Measurements from ENCODE around the gene ZNF775. TPM values are rescaled to one million over a fixed set of nuclear protein-coding genes. Genes with fewer than 3 reads are reported as not detected.

ZNF775 gene
- total and polyA plus RNA-seq, 2 of the 13 experiments (the other 11 are each of a cell fraction or from before 2014, with no cell fraction given) = 3.1 to 3.2 TPM

DNA sequence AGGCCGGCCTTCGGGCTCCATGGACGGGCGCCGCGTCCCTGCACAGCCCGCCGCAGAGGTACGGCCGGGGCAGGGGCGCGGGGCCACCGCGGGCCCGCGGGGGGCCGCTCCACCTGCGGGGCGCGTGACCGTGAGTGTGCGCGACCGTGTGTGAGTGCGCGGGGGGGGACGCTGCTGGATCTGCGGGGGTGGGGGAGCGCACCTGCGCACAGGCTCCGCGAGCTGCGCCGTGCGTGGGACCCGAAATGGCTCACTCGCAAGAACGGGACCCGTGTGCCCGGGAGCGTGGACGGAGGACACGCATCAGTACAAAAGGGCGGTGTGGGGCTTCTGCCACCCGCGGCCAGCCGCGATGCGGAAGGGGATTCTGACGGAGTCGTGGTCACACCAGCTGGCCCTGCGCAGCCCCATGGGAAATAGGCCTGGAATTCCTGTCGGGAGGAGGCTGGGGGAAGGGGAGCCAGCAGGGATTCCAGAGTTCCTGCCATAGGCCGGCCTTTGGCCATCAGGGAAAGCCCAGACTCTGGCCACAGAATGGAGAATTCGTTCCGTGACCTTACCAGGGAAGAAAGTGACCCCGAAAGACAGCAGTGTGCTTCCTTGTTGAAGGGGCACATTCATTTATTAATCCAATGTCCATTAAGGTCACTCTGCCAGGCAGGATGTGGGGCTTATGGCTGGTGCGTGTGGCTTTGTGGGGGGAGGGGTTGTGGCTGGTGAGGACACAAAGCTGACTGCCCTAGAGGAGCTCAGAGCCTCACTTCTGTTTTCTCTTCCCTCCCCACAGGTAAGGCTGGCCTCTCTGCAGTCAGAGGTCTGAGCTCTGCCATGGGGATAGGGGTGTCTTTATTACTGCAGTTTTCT lies 10.0 kb upstream of the ZNF775 start (continued):
- TF ChIP-seq MXI1 (IDR thresholded peaks at IDR 0.05; ENCODE audit: borderline replicate concordance, low read depth, low read length) (peak; percentile 41; the same call in 1 of the 3 replicates), FOXO1 (CRISPR knock-in tag; IDR thresholded peaks at IDR 0.05) (no peak), KLF6 (CRISPR knock-in tag; IDR thresholded peaks at IDR 0.05) (no peak), AKAP8 (CRISPR knock-in tag; IDR thresholded peaks at IDR 0.05) (peak; percentile 53; the same call in 1 of the 2 replicates), NFE2 (CRISPR knock-in tag; IDR thresholded peaks at IDR 0.05) (no peak), NFATC3 (CRISPR knock-in tag; IDR thresholded peaks at IDR 0.05) (0 out of 2 replicates have a peak, but pooled peaks have one; percentile 39), ZNF235 (CRISPR knock-in tag; IDR thresholded peaks at IDR 0.05; ENCODE audit: borderline replicate concordance) (no peak; the same call in 1 of the 2 replicates), ZNF317 (CRISPR knock-in tag; IDR thresholded peaks at IDR 0.05) (peak; percentile 33; the same call in 1 of the 2 replicates), PAWR (CRISPR knock-in tag; IDR thresholded peaks at IDR 0.05; ENCODE audit: borderline replicate concordance) (no peak), PITX1 (CRISPR knock-in tag; IDR thresholded peaks at IDR 0.05) (peak; percentile 67), ZNF232 (CRISPR knock-in tag; IDR thresholded peaks at IDR 0.05; ENCODE audit: borderline replicate concordance) (no peak), PRPF4 (IDR thresholded peaks at IDR 0.05; ENCODE audit: low read depth, low read length, poor library complexity, severe bottlenecking) (peak; percentile 71), KMT2A (CRISPR knock-in tag; IDR thresholded peaks at IDR 0.05) (0 out of 2 replicates have a peak, but pooled peaks have one; percentile 39), ZNF367 (CRISPR knock-in tag; IDR thresholded peaks at IDR 0.05; ENCODE audit: borderline replicate concordance) (no peak), RCOR2 (CRISPR knock-in tag; IDR thresholded peaks at IDR 0.05) (no peak), PHF21A (CRISPR knock-in tag; IDR thresholded peaks at IDR 0.05) (0 out of 2 replicates have a peak, but pooled peaks have one; percentile 19)
- TF ChIP-seq, protein P1, sequence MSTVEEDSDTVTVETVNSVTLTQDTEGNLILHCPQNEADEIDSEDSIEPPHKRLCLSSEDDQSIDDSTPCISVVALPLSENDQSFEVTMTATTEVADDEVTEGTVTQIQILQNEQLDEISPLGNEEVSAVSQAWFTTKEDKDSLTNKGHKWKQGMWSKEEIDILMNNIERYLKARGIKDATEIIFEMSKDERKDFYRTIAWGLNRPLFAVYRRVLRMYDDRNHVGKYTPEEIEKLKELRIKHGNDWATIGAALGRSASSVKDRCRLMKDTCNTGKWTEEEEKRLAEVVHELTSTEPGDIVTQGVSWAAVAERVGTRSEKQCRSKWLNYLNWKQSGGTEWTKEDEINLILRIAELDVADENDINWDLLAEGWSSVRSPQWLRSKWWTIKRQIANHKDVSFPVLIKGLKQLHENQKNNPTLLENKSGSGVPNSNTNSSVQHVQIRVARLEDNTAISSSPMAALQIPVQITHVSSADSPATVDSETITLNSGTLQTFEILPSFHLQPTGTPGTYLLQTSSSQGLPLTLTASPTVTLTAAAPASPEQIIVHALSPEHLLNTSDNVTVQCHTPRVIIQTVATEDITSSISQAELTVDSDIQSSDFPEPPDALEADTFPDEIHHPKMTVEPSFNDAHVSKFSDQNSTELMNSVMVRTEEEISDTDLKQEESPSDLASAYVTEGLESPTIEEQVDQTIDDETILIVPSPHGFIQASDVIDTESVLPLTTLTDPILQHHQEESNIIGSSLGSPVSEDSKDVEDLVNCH (CRISPR knock-in tag; IDR thresholded peaks at IDR 0.05) = no peak
- TF ChIP-seq, protein P2, sequence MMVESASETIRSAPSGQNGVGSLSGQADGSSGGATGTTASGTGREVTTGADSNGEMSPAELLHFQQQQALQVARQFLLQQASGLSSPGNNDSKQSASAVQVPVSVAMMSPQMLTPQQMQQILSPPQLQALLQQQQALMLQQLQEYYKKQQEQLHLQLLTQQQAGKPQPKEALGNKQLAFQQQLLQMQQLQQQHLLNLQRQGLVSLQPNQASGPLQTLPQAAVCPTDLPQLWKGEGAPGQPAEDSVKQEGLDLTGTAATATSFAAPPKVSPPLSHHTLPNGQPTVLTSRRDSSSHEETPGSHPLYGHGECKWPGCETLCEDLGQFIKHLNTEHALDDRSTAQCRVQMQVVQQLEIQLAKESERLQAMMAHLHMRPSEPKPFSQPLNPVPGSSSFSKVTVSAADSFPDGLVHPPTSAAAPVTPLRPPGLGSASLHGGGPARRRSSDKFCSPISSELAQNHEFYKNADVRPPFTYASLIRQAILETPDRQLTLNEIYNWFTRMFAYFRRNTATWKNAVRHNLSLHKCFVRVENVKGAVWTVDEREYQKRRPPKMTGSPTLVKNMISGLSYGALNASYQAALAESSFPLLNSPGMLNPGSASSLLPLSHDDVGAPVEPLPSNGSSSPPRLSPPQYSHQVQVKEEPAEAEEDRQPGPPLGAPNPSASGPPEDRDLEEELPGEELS (CRISPR knock-in tag; IDR thresholded peaks at IDR 0.05) = no peak
- TF ChIP-seq, protein P3, sequence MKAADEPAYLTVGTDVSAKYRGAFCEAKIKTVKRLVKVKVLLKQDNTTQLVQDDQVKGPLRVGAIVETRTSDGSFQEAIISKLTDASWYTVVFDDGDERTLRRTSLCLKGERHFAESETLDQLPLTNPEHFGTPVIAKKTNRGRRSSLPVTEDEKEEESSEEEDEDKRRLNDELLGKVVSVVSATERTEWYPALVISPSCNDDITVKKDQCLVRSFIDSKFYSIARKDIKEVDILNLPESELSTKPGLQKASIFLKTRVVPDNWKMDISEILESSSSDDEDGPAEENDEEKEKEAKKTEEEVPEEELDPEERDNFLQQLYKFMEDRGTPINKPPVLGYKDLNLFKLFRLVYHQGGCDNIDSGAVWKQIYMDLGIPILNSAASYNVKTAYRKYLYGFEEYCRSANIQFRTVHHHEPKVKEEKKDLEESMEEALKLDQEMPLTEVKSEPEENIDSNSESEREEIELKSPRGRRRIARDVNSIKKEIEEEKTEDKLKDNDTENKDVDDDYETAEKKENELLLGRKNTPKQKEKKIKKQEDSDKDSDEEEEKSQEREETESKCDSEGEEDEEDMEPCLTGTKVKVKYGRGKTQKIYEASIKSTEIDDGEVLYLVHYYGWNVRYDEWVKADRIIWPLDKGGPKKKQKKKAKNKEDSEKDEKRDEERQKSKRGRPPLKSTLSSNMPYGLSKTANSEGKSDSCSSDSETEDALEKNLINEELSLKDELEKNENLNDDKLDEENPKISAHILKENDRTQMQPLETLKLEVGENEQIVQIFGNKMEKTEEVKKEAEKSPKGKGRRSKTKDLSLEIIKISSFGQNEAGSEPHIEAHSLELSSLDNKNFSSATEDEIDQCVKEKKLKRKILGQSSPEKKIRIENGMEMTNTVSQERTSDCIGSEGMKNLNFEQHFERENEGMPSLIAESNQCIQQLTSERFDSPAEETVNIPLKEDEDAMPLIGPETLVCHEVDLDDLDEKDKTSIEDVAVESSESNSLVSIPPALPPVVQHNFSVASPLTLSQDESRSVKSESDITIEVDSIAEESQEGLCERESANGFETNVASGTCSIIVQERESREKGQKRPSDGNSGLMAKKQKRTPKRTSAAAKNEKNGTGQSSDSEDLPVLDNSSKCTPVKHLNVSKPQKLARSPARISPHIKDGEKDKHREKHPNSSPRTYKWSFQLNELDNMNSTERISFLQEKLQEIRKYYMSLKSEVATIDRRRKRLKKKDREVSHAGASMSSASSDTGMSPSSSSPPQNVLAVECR (CRISPR knock-in tag; IDR thresholded peaks at IDR 0.05; ENCODE audit: borderline replicate concordance) = peak; percentile 46; the same call in 1 of the 2 replicates
